Peyer's patch (tissue), 4 donors: ENCODE results near the gene CDH23. TPM values are rescaled to one million over a fixed set of nuclear protein-coding genes. Genes with fewer than 3 reads are reported as not detected.

Experiments used
- DNase-seq, 3 donors: peaks; one replicate each; pipeline ENCODE4 v3.0.0-alpha.2; 2017 to 2019
- H3K27ac ChIP-seq, 4 donors: fragments of 200-600 bp; sonication (generic); one replicate each; pipeline ENCODE4 v1.5.1; 2016 to 2019
- H3K27me3 ChIP-seq, 2 donors: fragments of 200-600 bp; sonication (generic); one replicate each; pipeline ENCODE4 v1.5.1; 2019
- H3K36me3 ChIP-seq, 3 donors: fragments of 200-600 bp; sonication (generic); one replicate each; pipeline ENCODE4 v1.5.1; 2016 to 2019
- H3K4me1 ChIP-seq, 4 donors: fragments of 200-600 bp; sonication (generic); one replicate each; pipeline ENCODE4 v1.5.1; 2016 to 2019
- H3K4me3 ChIP-seq, 4 donors: fragments of 200-600 bp; sonication (generic); 1 replicate in 3 of 4; 2 replicates in 1 of 4; pipeline ENCODE4 v1.5.1; 2016 to 2019; ENCODE audit warnings: mild to moderate bottlenecking in 1 of 4
- H3K9me3 ChIP-seq, 4 donors: fragments of 200-600 bp; sonication (generic); one replicate each; pipeline ENCODE4 v1.5.1; 2016 to 2019; ENCODE audit warnings: mild to moderate bottlenecking in 1 of 4
- CTCF ChIP-seq, 6 experiments: fragments of 450-650 bp in 4 of 6; fragments of 200-600 bp in 2 of 6; sonication (generic) in 1 of 6; IDR thresholded peaks; one replicate each; pipeline ENCODE4 v1.5.1; 2017 to 2019; ENCODE audit warnings: antibody characterized with exemption in 6 of 6, mild to moderate bottlenecking in 3 of 6, moderate library complexity in 1 of 6
- POLR2A ChIP-seq, 2 donors: fragments of 450-650 bp; IDR thresholded peaks; one replicate each; pipeline ENCODE4 v1.5.1; 2017; ENCODE audit warnings: antibody characterized with exemption in 2 of 2, mild to moderate bottlenecking in 2 of 2, moderate library complexity in 2 of 2
- total RNA-seq, 4 donors: library from RNA; depleted of rRNA; stranded (reverse); fragments of >200 nt; gene quantifications; one replicate each; pipeline ENCODE4 v1.1.0, GENCODE V29; 2016

The CDH23 gene
- total RNA-seq, 4 donors from 2014 or later: 3.2 to 9.9 (median 5.4) TPM

- Histone ChIP-seq H3K4me1 (no peaks in the 10 kb centered on the region), H3K27me3 (no peaks in the 10 kb centered on the region), H3K27ac (no peak overlapping the region), H3K4me3 (no peak overlapping the region), H3K36me3 (no peaks in the 10 kb centered on the region), H3K9me3 (no peaks in the 10 kb centered on the region)
- no peak for TF ChIP-seq POLR2A (IDR thresholded peaks at IDR 0.05)
- TF ChIP-seq CTCF (IDR thresholded peaks at IDR 0.05): no peak
- DNase-seq: no peak
Measured at GRCh38 chr10:71549766-71550533, 153.2 kb downstream of the CDH23 start.

GRCh38 chr10:71550628-71551027 lies 153.9 kb downstream of the CDH23 start:
- no peak for TF ChIP-seq POLR2A (IDR thresholded peaks at IDR 0.05)
- TF ChIP-seq CTCF (IDR thresholded peaks at IDR 0.05): no peak
- DNase-seq: no peak

GRCh38 chr10:71551970-71552369 lies 155.2 kb downstream of the CDH23 start:
- Histone ChIP-seq H3K36me3 (no peaks in the 10 kb centered on the region), H3K27me3 (no peaks in the 10 kb centered on the region), H3K27ac (no peak overlapping the region), H3K4me1 (no peaks in the 10 kb centered on the region), H3K4me3 (no peak overlapping the region), H3K9me3 (no peaks in the 10 kb centered on the region)
- TF ChIP-seq POLR2A (IDR thresholded peaks at IDR 0.05): no peak
- no peak for TF ChIP-seq CTCF (IDR thresholded peaks at IDR 0.05)
- no peak for DNase-seq

More at GRCh38 chr10:71550628-71551027, 153.9 kb downstream of the CDH23 start:
- Histone ChIP-seq H3K4me3 (no peak overlapping the region), H3K4me1 (no peaks in the 10 kb centered on the region), H3K27me3 (no peaks in the 10 kb centered on the region), H3K36me3 (no peaks in the 10 kb centered on the region), H3K9me3 (no peaks in the 10 kb centered on the region), H3K27ac (no peak overlapping the region)

- Histone ChIP-seq H3K4me1 (no peaks in the 10 kb centered on the region), H3K36me3 (no peaks in the 10 kb centered on the region), H3K27ac (no peak overlapping the region), H3K4me3 (no peak overlapping the region), H3K9me3 (no peaks in the 10 kb centered on the region), H3K27me3 (no peaks in the 10 kb centered on the region)
- no peak for DNase-seq
- TF ChIP-seq CTCF (IDR thresholded peaks at IDR 0.05): no peak
- no peak for TF ChIP-seq POLR2A (IDR thresholded peaks at IDR 0.05)
Measured at GRCh38 chr10:71553432-71553831, 156.7 kb downstream of the CDH23 start.

- no peak for TF ChIP-seq POLR2A (IDR thresholded peaks at IDR 0.05)
- TF ChIP-seq CTCF (IDR thresholded peaks at IDR 0.05): no peak
- DNase-seq: no peak
- no peak overlapping the region for H3K4me3 ChIP-seq
- H3K27ac ChIP-seq: no peak overlapping the region
- no peaks in the 10 kb centered on the region for H3K9me3 ChIP-seq
- H3K27me3 ChIP-seq: no peaks in the 10 kb centered on the region
- no peaks in the 10 kb centered on the region for H3K36me3 ChIP-seq
- no peaks in the 10 kb centered on the region for H3K4me1 ChIP-seq
Measured at GRCh38 chr10:71554671-71555070, 158.0 kb downstream of the CDH23 start.
